GM12801 (cell line): Measurements from ENCODE around the gene STOML3.

Experiments
- CTCF ChIP-seq: IDR thresholded peaks from one replicate; pipeline ENCODE4 v1.5.1; 2011; ENCODE audit warnings: control low read depth; ENCODE audit not compliant: insufficient read length; ENCODE audit errors: extremely low read depth

Gene STOML3

GRCh38 chr13:38944219-38944618 lies 46.4 kb downstream of the STOML3 start:
- TF ChIP-seq CTCF, result no peak

- TF ChIP-seq CTCF, result no peak
Measured at GRCh38 chr13:38943231-38943630, 47.4 kb downstream of the STOML3 start.

- TF ChIP-seq CTCF, result no peak
Measured at GRCh38 chr13:38941353-38941945, 49.2 kb downstream of the STOML3 start.

GRCh38 chr13:38933786-38934185 lies 56.8 kb downstream of the STOML3 start:
- no peak for TF ChIP-seq CTCF

GRCh38 chr13:38922170-38922569 lies 68.5 kb downstream of the STOML3 start:
- TF ChIP-seq CTCF, result no peak

- TF ChIP-seq CTCF, result no peak
Measured at GRCh38 chr13:38921081-38921480, 69.5 kb downstream of the STOML3 start.
